ENCODE measurements around the gene HDLBP.

HDLBP gene

GRCh38 chr2:241317391-241317790 is 1.9 kb upstream of the HDLBP start:
- Histone ChIP-seq H3K9me3 (ENCODE audit: control insufficient read depth in 5 of 5, low read length in 5 of 5) (no peaks in the 10 kb centered on the region), H3K4me1 (ENCODE audit: control insufficient read depth in 5 of 5, insufficient read depth in 5 of 5, low read length in 5 of 5) (peaks cover 0 to 68% (median 64%) of the 10 kb centered on the region in 5 donors), H3K27ac (ENCODE audit: low read depth, low read length) (peak overlapping the region; percentile 88), H3K9ac (ENCODE audit: low read length in 5 of 5) (peak overlapping the region in 4 of 5 donors; percentile 63 to 95 (median 78)), H3K27me3 (ENCODE audit: control insufficient read depth in 5 of 5, insufficient read depth in 4 of 5, low read length in 5 of 5) (no peaks in the 10 kb centered on the region), H3K4me3 (ENCODE audit: low read depth in 1 of 5, low read length in 5 of 5) (peak overlapping the region; percentile 81 to 96 (median 88)), H3K36me3 (ENCODE audit: control insufficient read depth in 5 of 5, insufficient read depth in 5 of 5, low read length in 5 of 5) (peaks cover 0 to 4% (median 0%) of the 10 kb centered on the region in 5 donors)

DNA sequence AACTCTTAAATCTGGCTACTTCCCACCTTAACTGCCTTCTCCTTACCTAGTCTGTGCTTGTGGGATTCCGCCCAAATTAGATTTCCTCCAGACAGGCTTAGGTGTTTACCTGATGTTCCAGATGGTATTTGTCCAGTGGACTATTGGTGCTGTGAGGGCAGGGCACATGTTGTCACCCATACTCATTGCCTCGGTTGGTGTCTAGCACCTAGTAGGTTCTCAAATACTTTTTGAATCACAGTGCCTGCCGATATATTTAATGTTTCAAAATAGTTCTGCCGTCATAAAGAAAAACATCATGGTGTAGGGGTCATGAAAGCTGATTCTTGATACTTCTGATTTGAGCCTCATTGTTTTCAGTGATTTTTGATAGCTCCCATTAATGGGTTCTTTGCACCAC is 1.4 kb upstream of the HDLBP start:
- H3K9me3 ChIP-seq (ENCODE audit: control insufficient read depth in 5 of 5, low read length in 5 of 5): no peaks in the 10 kb centered on the region
- peak overlapping the region; percentile 88 for H3K27ac ChIP-seq (ENCODE audit: low read depth, low read length)
- H3K9ac ChIP-seq (ENCODE audit: low read length in 5 of 5): peak overlapping the region; percentile 40 to 95 (median 70)
- H3K36me3 ChIP-seq (ENCODE audit: control insufficient read depth in 5 of 5, insufficient read depth in 5 of 5, low read length in 5 of 5): peaks cover 0 to 4% (median 0%) of the 10 kb centered on the region in 5 donors
- peak overlapping the region; percentile 81 to 96 (median 88) for H3K4me3 ChIP-seq (ENCODE audit: low read depth in 1 of 5, low read length in 5 of 5)
- peaks cover 0 to 64% (median 59%) of the 10 kb centered on the region in 5 donors for H3K4me1 ChIP-seq (ENCODE audit: control insufficient read depth in 5 of 5, insufficient read depth in 5 of 5, low read length in 5 of 5)
- no peaks in the 10 kb centered on the region for H3K27me3 ChIP-seq (ENCODE audit: control insufficient read depth in 5 of 5, insufficient read depth in 4 of 5, low read length in 5 of 5)

DNA sequence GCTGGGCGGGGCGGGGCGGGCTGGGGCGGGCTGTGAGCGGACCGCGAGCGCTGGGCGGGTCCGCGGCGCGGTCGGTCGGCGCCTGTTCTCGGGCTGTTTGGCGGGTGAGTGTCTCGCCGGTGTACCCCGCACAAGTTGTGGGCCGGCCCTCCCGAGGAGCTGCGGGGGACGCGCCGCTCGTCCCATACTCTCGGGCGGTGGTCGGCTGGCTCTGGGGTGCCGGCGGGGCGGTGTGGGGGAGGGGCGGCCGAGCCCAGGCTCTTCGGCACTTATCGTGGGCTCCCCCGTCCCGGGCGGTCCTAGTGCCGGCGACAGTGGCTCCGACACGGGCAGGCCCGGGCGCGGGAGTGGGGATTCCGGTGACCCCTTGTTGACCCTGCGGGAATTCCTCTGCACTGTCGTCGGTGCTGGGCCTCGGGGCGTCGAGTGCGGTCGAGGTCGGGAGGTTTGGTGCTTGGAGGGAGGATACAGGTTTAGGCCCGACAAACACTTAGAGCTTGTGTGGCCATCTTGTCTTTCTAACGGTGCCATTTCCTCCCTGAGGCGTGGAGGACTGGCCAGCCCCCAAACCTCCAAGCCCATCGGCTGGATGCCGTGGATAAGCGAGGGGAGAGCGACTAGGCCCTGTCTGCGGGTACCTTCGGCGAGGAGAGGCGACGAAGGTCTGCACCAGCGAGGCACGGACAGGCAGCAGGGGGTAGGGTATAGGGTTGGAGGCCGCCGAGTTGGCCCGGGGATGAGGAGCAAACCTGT is 583 bp upstream of the HDLBP start, which contains the start of gene SEPTIN2:
TSS of gene SEPTIN2 (plus strand) at position 47 of the 753 bp plus-strand sequence. CDS start 8,308 bp downstream, outside the sequence.
- Histone ChIP-seq H3K9ac (ENCODE audit: low read length in 5 of 5) (peak within 1 kb of the TSS; percentile 95 to 99 (median 97)), H3K4me3 (ENCODE audit: low read depth in 1 of 5, low read length in 5 of 5) (peak within 1 kb of the TSS; percentile 83 to 97 (median 94)), H3K9me3 (ENCODE audit: control insufficient read depth in 5 of 5, low read length in 5 of 5) (no peaks in the 10 kb centered on the region), H3K27me3 (ENCODE audit: control insufficient read depth in 5 of 5, insufficient read depth in 4 of 5, low read length in 5 of 5) (no peaks in the 10 kb centered on the region), H3K27ac (ENCODE audit: low read depth, low read length) (peak within 1 kb of the TSS; percentile 98), H3K4me1 (ENCODE audit: control insufficient read depth in 5 of 5, insufficient read depth in 5 of 5, low read length in 5 of 5) (peaks cover 0 to 58% (median 51%) of the 10 kb centered on the region in 5 donors), H3K36me3 (ENCODE audit: control insufficient read depth in 5 of 5, insufficient read depth in 5 of 5, low read length in 5 of 5) (peaks cover 0 to 4% (median 0%) of the 10 kb centered on the region in 5 donors)

DNA sequence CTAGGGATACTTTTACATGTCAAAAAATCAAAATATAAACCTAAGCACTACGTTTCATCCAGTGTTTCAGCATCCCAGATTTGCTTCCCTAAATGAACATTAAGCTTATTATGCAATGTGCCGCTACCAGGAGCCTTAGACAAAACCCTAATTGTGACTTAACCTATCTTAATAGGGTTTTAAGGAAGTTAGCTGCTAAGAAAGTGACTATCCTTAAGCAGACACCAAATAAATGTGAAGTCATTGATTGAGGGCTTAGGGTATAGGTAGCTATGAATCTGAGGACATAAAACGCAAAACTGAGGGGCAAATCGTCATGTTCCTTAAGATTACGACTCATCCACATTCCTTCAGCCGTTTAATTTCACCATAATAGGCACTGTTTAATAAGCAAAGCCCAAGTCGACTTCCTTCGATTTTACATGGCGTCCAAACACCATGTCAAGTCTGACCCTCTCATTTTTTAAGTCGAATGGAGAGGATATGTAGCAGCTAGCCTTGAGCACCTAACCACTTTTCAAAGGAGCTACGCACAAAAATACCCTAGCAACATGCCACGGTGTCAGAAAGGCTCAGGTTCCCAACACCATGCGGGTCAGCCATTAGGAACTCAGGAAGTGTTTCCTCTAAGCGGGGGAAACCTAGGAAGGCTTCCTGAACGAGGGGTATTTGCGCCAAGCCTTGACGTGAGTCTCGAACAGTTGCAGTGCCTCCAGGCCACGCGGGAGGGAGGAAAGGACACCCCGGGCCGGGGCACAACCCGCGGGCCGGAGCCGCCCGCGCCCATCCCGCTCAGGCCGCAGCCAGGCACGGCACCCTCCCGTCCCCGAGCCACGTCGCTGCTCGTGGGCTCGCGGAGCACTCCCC is 1.0 kb downstream of the HDLBP start:
- H3K27ac ChIP-seq (ENCODE audit: low read depth, low read length): peak overlapping the region; percentile 98
- peaks cover 0 to 55% (median 49%) of the 10 kb centered on the region in 5 donors for H3K4me1 ChIP-seq (ENCODE audit: control insufficient read depth in 5 of 5, insufficient read depth in 5 of 5, low read length in 5 of 5)
- H3K36me3 ChIP-seq (ENCODE audit: control insufficient read depth in 5 of 5, insufficient read depth in 5 of 5, low read length in 5 of 5): no peaks in the 10 kb centered on the region
- H3K4me3 ChIP-seq (ENCODE audit: low read depth in 1 of 5, low read length in 5 of 5): peak overlapping the region; percentile 83 to 97 (median 94)
- H3K9me3 ChIP-seq (ENCODE audit: control insufficient read depth in 5 of 5, low read length in 5 of 5): no peaks in the 10 kb centered on the region
- H3K9ac ChIP-seq (ENCODE audit: low read length in 5 of 5): peak overlapping the region; percentile 95 to 99 (median 97)
- no peaks in the 10 kb centered on the region for H3K27me3 ChIP-seq (ENCODE audit: control insufficient read depth in 5 of 5, insufficient read depth in 4 of 5, low read length in 5 of 5)

DNA sequence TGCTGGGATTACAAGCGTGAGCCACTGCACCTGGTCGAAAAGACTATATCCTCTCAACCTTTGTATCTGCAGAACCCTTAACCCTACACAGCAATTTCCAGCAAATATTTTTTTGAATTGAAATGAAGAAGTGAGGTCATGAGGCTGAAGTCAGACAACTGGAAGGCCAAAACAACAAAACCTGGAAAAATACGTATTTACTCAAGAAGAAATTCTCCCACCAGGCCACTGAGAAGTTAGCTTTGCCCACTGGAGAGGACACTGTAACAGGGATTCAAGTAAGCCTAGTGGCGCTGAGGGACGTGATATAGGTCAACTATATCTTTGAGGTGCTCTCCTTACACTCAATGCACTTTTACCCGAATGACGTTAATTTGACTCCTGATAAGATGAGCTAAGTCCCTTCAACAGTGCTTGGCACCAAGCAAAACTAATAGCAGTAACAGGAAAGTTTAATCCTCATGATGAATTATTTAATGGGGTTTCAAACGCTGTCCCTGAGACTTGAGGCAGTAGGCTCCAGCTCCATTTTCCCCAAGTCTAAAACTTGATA is 1.9 kb downstream of the HDLBP start:
- Histone ChIP-seq H3K4me3 (ENCODE audit: low read depth in 1 of 5, low read length in 5 of 5) (peak overlapping the region in 2 of 5 donors; percentile 88 to 97), H3K9me3 (ENCODE audit: control insufficient read depth in 5 of 5, low read length in 5 of 5) (no peaks in the 10 kb centered on the region), H3K36me3 (ENCODE audit: control insufficient read depth in 5 of 5, insufficient read depth in 5 of 5, low read length in 5 of 5) (no peaks in the 10 kb centered on the region), H3K9ac (ENCODE audit: low read length in 5 of 5) (no peak overlapping the region), H3K4me1 (ENCODE audit: control insufficient read depth in 5 of 5, insufficient read depth in 5 of 5, low read length in 5 of 5) (peaks cover 0 to 59% (median 50%) of the 10 kb centered on the region in 5 donors), H3K27me3 (ENCODE audit: control insufficient read depth in 5 of 5, insufficient read depth in 4 of 5, low read length in 5 of 5) (no peaks in the 10 kb centered on the region), H3K27ac (ENCODE audit: low read depth, low read length) (peak overlapping the region; percentile 98)

DNA sequence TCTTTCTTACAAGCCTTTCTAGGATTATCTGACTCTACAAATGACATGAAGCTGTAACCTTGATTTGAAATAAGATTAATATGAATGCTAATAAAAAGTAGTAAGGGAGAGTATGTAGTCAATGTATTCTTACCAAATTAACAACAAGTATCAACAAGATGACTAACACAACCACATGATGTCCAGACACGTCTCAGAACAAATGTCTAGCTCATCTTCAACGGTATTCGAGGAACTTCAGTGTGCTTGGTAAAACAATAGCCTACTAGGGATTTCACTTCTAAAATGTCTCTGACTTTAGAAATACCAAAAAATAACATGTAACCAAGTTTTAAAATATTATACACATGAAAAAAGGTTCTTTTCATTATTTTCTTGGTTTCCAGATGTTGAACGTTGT is 3.4 kb downstream of the HDLBP start:
- H3K4me1 ChIP-seq (ENCODE audit: control insufficient read depth in 5 of 5, insufficient read depth in 5 of 5, low read length in 5 of 5): peaks cover 0 to 51% (median 35%) of the 10 kb centered on the region in 5 donors
- no peak overlapping the region for H3K27ac ChIP-seq (ENCODE audit: low read depth, low read length)
- H3K27me3 ChIP-seq (ENCODE audit: control insufficient read depth in 5 of 5, insufficient read depth in 4 of 5, low read length in 5 of 5): no peaks in the 10 kb centered on the region
- no peaks in the 10 kb centered on the region for H3K9me3 ChIP-seq (ENCODE audit: control insufficient read depth in 5 of 5, low read length in 5 of 5)
- no peak overlapping the region for H3K9ac ChIP-seq (ENCODE audit: low read length in 5 of 5)
- H3K36me3 ChIP-seq (ENCODE audit: control insufficient read depth in 5 of 5, insufficient read depth in 5 of 5, low read length in 5 of 5): no peaks in the 10 kb centered on the region
- no peak overlapping the region for H3K4me3 ChIP-seq (ENCODE audit: low read depth in 1 of 5, low read length in 5 of 5)

DNA sequence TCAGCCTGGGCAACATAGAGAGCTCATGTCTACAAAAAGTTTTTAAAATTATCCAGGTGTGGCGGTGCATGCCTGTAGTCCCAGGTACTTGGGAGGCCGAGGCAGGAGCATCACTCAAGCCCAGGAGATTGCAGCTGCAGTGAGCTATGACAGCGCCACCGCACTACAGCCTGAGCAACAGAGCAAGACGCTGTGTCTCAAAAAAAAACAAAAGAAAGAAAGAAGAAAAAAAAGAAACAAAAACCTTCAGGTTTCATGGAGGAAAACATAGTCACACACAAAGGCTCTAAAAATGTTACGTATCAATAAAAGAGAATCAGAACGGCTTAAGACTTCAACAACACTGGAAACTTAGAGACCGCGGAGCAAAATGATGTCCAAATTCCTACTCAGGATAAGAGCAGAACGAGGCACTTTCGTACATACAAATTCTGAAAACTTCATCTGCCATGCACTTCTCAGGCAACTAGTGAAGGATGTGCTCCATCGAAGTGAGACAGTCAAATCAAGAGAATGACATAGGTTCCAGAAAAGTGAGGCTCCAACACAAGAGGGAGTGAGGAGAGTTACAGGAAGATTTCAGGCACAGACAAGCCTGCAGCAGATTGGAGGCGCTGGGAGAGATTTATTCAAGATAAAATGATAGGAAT is 4.4 kb downstream of the HDLBP start:
- no peak overlapping the region for H3K4me3 ChIP-seq (ENCODE audit: low read depth in 1 of 5, low read length in 5 of 5)
- no peak overlapping the region for H3K27ac ChIP-seq (ENCODE audit: low read depth, low read length)
- H3K9me3 ChIP-seq (ENCODE audit: control insufficient read depth in 5 of 5, low read length in 5 of 5): no peaks in the 10 kb centered on the region
- H3K27me3 ChIP-seq (ENCODE audit: control insufficient read depth in 5 of 5, insufficient read depth in 4 of 5, low read length in 5 of 5): no peaks in the 10 kb centered on the region
- no peaks in the 10 kb centered on the region for H3K36me3 ChIP-seq (ENCODE audit: control insufficient read depth in 5 of 5, insufficient read depth in 5 of 5, low read length in 5 of 5)
- H3K4me1 ChIP-seq (ENCODE audit: control insufficient read depth in 5 of 5, insufficient read depth in 5 of 5, low read length in 5 of 5): peaks cover 0 to 41% (median 28%) of the 10 kb centered on the region in 5 donors
- no peak overlapping the region for H3K9ac ChIP-seq (ENCODE audit: low read length in 5 of 5)

DNA sequence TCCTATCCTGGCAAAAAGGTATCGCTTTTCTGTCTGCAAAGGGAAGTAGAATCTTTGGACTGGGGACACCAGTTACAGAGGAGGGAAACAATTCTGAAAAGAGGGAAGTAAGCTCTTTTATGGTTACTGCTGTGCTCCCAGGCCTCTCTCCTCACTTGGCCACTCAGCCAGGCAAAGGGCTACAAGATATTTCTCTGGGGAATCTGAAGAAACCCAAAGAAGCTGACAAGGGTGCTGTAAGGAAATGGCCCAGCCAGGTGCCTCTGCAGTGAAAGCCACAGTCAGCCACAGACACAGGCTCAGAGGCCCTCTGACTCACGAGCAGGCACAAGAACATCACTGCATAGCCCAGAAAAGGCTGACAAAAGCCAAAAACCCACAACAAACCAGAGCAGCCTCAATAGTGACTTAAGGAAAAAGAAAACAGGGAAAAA is 5.8 kb downstream of the HDLBP start:
- no peaks in the 10 kb centered on the region for H3K9me3 ChIP-seq (ENCODE audit: control insufficient read depth in 5 of 5, low read length in 5 of 5)
- H3K4me1 ChIP-seq (ENCODE audit: control insufficient read depth in 5 of 5, insufficient read depth in 5 of 5, low read length in 5 of 5): peaks cover 0 to 43% (median 28%) of the 10 kb centered on the region in 5 donors
- peak overlapping the region in 2 of 5 donors; percentile 12 to 29 for H3K9ac ChIP-seq (ENCODE audit: low read length in 5 of 5)
- H3K36me3 ChIP-seq (ENCODE audit: control insufficient read depth in 5 of 5, insufficient read depth in 5 of 5, low read length in 5 of 5): no peaks in the 10 kb centered on the region
- H3K27me3 ChIP-seq (ENCODE audit: control insufficient read depth in 5 of 5, insufficient read depth in 4 of 5, low read length in 5 of 5): no peaks in the 10 kb centered on the region
- no peak overlapping the region for H3K4me3 ChIP-seq (ENCODE audit: low read depth in 1 of 5, low read length in 5 of 5)
- no peak overlapping the region for H3K27ac ChIP-seq (ENCODE audit: low read depth, low read length)

DNA sequence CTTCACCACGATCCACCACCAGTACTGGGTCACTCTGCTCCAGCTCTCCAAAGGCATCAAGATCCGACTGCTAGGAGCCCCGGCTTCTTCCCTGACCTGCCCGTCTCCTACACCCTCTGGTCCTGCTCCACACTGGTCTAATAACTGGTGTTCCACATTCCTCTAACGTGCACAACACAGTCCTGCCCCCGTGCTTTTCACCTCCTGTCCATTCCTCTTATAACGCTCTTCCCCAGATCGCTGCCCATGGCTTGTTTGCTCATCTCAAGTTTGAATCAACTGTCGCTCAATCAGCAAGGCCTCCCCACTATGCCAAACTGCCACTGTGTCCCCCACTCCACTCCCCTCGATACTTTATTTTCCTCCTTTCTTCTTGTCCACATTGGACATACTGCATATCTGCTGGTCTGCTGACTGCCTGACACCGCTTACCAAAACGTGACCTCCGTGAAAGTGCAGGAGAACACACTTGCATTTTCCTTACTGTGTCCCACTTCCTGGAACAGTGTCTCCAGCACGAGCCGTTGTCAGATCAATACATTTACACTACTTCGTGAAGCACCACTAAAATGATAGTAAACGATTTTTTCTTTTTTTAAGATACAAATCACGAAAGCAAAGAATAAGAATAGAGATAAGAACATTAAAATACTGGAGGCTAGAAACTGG is 6.5 kb downstream of the HDLBP start:
- no peaks in the 10 kb centered on the region for H3K36me3 ChIP-seq (ENCODE audit: control insufficient read depth in 5 of 5, insufficient read depth in 5 of 5, low read length in 5 of 5)
- H3K27ac ChIP-seq (ENCODE audit: low read depth, low read length): no peak overlapping the region
- H3K9me3 ChIP-seq (ENCODE audit: control insufficient read depth in 5 of 5, low read length in 5 of 5): no peaks in the 10 kb centered on the region
- peaks cover 0 to 41% (median 21%) of the 10 kb centered on the region in 5 donors for H3K4me1 ChIP-seq (ENCODE audit: control insufficient read depth in 5 of 5, insufficient read depth in 5 of 5, low read length in 5 of 5)
- H3K4me3 ChIP-seq (ENCODE audit: low read depth in 1 of 5, low read length in 5 of 5): no peak overlapping the region
- H3K27me3 ChIP-seq (ENCODE audit: control insufficient read depth in 5 of 5, insufficient read depth in 4 of 5, low read length in 5 of 5): no peaks in the 10 kb centered on the region
- peak overlapping the region in 1 of 5 donors; percentile 7 for H3K9ac ChIP-seq (ENCODE audit: low read length in 5 of 5)

Measured in subcutaneous abdominal adipose tissue (tissue), 5 donors.